NCI-H146 (cell line): ENCODE data around the gene BCAR3.
A peak's percentile ranks its signal among the peaks of the same experiment; 100 is the strongest.
"Not testable (repeated sequence)": the region's sequence is repeated elsewhere in the genome, so short reads cannot be mapped to it uniquely, and the experiment has no call there.

Experiments used
- DNase-seq: peaks from one replicate; lab custom pipeline; 2025; lab: John Stamatoyannopoulos, UW

BCAR3 gene

DNA sequence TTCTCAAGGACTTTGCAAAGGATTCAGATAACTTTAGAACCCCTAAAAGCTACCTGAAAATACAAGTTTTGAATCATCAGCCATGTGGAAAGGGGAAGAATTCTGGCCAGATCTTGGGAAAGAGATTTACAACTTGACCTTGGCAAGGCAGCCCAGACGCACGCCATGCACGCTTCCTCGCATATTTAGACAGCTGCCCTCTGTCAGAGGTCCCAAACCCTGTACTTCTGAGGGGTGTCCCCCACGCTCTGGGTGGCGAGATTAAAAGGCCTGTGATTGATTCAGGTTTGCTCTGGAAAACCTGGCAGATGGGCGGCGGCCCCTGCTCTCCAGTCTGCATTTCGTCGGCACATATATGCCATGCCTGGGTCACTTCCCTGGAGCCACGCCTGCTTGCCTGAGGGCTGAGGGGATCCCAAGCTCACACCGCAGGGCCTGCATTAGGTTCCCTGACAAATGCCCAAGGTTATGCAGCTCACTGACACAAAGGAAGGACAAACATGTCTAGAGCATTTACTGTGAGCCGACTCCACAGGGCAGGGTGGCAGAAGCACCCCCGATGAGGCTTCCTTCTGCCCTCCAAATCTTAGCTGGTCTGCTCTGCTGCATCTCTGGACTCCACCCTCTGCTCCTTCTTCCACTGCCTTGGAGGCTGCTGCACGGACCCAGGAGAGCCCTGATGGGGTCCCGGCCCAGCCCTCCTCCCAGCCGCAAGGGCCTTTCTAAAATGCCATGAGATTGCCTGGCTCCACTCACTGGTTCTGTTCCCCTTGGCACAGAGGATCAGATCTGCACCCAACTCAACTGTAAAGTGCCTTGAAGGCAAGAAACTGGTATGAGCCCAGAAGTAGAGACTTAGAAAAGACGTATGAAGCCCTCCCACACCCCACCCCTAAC, 103.9 kb downstream of the BCAR3 start:
- DNase-seq = no peak

DNA sequence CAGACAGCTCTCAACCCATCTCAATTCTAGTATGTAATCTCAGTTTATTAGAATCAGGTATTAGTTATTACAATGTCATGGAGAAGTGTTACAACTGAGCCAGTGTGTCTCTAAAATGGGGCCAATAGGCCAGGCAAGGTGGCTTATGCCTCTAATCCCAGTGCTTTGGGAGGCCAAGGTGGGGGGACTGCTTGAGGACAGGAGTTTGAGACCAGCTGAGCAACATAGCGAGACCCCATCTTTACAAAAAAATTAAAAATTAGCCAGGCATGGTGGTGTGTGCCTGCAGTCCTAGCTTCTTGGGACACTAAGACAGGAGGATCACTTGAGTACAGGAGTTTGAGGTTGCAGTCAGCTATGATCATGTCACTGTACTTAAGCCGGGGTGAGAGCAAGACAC, 104.9 kb downstream of the BCAR3 start:
- DNase-seq = no peak

DNA sequence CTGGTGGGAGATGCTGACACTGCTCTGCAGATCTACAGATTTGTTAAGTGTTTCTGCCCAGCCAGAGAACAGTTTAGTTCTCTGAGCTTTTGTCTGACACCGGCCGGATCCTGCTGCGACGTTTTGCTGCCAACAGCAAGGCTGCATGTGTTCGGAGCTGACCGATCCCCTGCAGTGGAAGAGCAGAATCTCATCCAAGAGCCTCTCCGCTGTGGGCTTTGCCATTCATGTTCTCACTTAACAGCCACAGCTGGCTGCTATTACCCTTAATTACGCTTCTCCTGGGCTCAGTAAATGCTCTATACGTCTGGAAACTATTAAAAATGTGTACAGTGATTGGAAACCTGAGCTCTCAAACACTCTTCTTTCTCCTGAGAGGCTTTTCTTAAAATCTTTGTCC, 105.3 kb downstream of the BCAR3 start:
- DNase-seq = peak; percentile 90

DNA sequence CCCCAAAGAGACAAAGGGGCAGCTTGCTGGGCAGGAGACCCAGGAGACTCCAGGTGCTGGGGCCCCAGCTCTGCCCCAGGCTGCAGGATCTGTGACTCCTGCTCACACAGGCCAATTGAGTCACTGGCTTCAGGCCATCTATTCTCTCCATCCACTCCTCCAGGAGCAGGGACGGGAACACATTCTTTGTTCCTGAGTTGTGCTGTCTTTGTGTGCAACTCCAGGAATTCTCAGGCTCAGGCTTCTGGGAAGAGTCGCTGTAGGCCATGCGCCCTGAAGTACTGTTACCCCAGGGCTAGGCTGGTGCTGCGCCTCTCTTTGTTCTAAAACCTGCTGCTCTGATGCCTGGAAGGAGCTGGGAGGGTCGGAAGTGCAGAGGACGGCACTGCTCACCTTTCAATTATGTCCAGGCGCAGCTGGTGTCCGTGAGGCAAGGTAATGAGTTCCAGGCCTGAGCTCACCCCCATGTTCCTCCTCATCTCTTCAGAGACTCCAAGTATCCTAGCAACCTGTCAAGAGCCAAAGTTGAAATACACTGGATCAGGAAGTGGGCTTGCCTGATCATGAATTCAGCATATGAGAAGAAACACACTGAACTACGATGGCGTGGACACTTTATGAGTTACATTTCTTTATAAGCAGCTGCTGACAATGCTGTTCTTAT, 105.9 kb downstream of the BCAR3 start:
- peak; percentile 64 for DNase-seq

DNA sequence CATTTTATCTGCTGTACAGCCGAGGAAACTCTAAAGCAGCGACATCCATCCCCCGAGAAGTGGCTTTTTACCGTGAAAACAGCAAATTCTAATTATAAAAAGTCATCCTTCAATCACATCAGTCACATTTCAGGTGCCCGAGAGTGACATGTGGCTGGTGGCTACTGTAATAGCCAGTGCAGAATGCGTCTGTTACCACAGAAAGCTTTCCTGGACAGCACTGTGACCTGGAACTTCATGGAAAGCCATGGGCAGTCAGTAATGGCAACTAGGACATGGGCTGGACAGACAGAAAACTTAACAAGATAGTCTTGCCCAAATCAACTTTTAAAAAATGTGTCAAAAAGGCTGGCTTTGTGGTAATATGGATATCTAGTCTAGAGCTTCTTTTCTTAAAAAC, 106.6 kb downstream of the BCAR3 start:
- no peak for DNase-seq

DNA sequence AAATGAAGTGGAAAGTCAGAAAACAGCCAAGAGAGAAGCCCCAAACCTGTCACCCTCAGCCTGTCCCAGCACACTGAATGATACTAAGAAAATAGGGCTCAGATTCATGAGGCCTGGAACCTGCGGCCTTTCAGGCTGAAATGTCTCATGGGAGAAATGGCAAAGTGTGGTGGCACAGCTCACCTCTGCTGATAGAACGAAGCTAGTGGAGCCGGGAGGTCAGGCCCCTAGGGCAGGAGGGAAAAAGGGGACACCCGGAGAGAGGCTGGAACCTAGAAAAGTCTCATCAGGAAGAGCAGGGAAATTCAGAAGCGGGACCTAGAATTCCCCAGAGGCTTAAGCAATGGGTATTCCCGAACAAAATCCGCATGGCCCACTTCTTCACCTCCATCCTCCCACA, 107.1 kb downstream of the BCAR3 start:
- no peak for DNase-seq

DNA sequence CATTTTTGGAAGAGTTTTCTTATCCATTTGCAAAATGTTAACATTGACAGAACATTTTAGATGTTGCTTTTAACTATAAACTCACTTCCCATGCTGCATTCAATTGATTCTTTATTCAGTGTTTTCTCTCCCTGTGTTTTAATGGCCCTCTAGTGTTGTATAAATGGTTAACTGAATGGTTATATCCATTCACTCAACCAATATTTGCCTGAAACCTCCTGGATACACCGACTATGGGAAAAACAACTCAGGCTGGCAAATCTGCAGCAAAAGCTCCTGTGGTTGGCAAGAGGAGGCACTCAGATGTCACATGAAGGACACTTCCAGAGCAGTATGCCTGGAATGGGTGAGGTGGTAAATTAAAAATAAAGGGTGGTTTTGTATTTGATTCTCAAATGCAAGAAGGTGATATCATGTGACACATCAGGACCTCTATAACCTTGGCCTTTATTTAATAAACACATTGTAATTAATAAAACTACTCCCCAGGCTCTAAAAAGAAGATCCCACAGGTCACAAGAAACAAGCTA, 107.6 kb downstream of the BCAR3 start:
- no peak for DNase-seq

DNA sequence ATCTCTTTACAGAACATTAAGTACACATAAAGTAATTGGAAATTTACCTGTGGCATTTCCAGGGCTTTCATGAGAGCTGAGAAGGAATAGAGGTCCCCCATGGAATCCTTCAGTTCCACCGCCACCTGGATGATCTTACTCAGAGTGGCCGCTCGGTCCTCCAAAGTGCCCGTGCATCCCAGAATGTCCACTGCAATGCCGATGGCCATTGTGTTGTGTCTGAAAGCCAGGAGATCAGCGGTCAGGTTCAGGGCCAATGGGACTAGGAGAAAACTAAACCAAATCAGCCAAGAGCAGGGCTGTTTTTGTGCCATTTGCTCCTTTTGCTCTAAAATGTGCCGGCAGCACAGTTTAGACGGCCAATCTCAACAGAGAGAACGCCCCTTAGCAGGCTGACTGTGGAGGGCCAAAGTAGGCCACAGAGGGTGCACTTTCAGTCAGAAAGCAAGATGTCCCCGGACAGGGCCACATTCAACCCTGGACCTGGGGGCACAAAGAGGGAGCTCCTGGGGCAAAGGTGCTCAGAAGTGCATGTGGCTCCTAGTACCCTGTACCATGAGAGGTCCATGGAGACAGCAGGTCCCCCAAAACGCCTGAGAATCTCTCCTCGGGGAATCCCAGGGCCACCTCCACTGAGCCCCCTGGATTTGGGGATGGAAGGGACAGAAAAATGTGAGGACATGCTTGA, 109.9 kb downstream of the BCAR3 start:
- no peak for DNase-seq

DNA sequence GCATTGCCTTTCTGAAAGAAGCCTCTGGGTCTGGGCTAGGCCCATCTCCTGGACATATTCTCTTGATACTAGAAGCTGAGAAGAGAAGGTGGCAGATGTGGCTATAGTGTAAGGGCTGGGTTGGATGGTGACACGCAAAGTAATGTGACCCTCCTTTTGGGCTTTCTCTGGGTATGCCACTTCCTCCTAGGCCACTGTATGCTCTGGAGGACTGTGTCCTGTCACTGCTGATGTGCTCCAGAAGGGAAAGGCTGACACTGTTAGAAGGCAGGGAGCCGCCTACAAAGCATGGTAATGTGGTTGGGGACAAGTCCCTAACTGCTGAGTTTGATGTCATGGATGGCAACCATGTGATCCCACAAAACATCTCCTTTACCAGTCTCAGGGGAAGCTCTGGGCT, 112.1 kb downstream of the BCAR3 start:
- DNase-seq = no peak

DNA sequence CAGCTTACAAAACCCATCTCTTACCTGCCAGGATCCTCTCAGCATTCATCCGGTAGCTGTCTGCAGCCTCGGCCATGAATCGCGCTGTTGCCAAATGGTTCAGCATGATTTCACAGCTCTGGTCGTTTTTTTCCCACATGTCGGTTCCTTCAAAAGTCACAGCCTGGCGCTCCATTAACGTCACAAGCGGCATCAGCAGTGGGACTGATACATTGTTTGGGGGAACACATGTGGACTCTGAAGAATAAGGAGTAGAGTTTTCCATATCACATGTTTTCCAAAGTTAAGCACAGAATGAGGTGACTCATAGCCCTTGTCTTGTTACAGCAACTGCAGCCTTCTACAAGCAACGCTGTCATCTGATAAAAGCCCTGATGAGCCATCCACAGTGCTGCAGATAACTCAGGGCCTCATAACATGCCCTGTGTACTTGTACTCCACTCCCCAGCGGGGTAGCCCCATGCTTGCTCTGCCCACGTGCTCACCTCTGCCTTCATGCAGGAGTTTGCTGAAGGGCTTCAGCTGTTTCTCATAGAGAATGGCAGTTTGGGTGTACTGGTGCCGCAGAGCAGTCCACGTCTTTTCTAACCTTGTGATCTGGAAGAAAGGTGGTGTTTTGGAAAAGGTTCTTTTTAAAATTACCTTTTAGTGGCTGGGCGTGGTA, 114.2 kb downstream of the BCAR3 start:
- no peak for DNase-seq

DNA sequence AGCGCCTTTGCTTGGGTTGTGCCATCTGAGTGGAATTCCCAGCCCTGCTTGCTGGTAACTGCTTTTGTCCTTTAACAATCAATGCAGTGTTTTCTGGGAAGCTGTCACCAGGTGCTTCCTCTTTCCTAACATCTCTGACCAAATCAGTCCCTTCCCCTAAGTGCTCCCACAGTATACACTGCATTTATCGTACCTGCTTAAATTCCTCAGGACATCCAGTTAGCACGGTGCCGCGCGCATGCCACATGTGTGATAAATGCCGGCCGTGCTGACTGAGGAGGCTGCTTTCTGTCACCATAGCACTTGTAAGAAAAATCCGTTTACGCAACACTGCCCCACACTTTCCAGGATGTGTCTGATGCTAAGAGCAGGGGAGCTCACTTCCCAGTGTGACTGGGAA, 115.4 kb downstream of the BCAR3 start:
- DNase-seq = no peak

DNA sequence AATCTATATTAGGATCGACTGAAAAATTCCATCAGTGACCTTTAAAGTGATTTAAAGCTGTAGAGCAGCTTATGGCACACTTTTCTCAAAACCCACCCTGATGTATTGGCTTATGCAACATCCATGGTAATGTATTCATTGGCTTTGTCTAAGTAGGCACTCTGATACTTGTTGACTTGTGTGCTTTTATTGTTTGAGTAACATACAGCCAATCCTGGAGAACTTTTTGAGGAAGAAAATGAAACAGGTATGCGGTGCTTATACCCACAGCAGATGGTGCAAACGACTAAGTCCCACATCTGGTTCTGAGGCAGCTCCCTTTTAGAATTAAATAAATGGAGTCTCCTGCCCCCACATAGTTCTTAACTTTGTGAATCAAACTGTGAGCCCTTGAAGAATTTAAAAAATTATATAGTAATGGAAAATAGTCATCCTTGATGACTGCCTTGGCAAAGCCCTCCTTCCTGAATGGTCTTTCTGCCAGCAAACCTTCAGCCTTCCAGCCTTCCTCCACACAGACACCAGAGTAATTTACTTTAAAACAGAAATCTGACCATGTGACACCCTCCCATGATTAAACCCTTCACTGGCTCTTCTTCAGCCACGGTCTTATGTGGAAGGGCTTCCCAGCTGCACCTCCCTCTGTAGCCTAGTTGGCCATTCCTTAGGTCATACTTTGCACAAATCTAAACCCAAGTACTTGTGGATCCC, 116.0 kb downstream of the BCAR3 start:
- no peak for DNase-seq

DNA sequence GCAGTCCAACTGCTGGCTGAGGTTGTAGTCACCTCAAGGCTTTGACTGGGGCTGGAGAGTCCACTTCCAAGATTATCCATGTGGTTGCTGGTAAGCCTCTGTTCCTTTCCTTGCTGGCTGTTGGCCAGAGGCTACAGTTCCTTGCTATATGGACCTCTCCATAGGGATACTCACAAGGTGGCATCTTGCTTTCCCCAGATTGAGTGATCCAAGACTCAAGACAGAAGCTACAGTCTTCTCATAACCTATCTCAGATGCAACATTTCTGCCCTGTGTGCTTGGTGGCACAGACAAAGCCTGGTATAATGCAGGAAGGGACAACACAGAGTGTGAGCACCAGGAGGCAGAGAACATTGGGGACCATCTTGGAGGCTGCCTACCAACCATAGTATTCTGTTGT, 121.9 kb downstream of the BCAR3 start:
- no peak for DNase-seq

DNA sequence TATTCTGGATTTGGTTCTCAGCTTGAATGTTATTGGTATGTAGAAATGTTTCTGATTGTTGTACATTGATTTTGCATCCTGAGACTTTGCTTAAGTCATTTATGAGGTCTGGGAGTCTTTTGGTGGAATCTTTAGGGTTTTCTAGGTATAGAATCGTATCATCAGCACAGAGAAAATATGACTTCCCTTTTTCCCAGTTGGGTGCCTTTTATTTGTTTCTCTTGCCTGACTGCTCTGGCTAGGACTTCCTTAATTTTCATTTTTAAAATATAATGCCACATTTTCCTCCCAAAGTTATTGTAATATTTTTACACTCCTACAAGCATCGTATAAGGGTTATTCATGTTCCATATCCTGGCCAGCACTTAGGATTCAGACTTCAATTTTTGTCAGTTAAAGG, 122.6 kb downstream of the BCAR3 start:
- no peak for DNase-seq

DNA sequence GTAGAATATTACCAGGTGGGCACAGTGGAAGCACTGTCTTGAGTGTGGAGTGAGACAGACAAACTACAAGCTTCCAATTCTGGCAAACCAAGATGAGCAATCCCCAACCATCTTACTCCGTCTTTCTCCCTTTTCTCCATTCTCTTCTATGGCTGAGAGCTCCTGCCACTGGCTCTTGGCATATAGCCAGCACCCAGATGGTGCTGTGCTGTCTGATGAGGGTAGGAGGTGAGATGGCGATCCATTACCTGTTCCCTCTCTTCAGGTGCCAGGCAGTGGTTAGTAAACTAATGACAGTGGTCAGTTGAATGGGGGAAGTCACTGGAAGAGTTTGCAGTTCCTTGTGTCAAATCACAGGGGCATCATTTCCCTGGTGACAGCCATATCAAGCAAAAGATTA, 125.3 kb downstream of the BCAR3 start:
- peak; percentile 13 for DNase-seq

DNA sequence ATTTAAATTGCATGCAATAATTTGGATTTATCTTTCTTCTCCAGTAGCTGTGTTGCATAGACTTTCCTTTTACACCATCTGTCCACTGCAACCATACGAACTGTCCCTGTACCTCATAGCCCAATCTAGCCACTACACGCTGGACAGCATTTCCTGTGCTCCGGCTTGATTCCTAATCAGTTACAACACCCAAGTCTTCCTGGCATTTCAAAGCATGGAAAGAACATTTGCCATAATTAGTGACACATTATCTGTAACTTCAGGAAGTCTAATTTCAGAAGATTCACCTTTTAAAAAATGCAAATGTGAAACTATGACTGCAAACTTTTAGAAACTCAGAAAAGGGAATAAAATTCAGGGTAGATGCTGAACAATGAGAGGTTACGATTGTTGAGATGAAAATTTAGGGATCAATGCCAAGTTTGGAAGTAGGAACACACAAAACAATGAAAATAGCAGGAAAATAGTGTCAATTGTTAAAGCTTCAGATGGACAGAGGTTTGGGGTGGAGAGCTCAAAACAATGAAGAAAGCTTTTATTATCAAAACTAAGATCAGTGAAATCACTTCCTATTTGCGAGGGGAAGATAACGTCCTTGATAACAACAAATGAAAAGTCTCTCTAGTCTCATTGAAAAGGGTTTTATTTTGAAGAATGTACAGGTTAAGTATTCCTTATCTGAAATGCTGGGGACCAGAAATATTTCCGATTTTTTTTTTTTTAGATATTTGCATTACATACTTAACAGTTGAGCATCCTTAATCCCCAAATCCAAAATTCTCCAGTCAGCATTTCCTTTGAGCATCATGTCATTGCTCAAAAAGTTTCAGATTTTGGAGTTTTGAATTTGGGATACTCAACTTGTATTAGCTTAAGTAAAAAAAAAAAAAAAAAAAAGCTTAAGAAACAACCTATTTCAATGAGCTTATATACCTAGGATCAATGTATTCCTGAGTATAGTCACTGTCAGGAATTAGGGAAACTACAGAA, 126.5 kb downstream of the BCAR3 start:
- no peak for DNase-seq

DNA sequence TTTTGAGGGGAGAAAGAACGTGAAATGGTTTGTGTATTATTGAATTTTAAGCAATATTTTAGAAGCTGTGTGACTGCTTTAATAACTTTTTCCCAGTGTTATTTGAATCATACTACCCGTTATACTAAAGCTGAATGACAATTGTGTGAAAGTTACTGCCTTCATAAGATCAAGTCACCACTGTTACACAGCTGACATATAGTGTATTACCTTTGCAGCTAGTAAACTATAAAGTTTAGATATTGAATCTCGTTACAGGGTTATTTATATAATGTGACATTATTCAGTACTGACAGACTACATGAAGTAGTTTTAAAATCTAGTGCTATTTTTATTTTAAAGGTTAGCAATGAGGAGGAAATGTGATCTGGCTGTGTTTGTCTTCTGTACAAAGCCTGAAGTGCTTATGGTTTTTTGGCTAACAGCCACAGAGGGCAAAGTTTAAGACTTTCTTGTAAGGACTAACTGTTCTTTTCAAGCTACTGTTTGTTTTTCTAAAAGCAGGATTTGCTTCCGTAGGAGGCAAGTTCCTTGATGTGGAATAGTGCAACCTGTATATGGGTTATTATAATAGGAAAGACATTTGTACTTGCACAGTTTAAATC, 127.6 kb downstream of the BCAR3 start:
- DNase-seq = not testable (repeated sequence)

DNA sequence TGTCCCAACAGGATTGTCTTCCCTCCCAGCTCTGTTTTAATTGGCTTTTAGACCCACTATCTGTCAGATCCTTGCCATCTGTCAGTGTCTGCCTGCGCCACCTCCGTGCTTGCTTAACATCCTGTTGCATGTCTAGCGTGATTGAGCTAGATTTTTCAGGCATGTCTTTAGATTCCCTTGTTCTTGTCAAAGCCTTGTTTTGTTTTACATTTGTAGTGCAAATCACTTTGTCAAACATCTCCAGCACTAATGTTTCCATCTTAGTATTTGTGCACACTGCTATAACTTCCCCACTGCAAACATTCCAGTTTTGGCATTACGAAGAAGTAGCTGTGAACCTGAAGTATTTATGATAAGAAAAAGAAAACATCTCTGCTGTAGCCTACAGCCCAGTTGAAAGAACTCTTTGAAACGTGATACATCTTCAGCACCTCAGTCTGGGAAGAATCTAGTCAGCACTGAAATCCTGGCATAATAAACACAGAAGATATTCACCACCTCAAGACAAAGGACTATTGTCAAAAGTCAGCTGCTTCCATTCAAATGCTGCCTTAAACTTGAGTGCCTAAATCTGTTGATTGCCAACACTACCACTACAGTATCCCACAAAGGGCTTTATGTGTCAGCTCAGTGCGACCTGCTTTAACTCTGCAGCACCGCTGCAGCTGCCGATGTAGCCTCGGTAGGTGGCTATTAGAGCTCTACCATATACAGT, 128.7 kb downstream of the BCAR3 start:
- no peak for DNase-seq

DNA sequence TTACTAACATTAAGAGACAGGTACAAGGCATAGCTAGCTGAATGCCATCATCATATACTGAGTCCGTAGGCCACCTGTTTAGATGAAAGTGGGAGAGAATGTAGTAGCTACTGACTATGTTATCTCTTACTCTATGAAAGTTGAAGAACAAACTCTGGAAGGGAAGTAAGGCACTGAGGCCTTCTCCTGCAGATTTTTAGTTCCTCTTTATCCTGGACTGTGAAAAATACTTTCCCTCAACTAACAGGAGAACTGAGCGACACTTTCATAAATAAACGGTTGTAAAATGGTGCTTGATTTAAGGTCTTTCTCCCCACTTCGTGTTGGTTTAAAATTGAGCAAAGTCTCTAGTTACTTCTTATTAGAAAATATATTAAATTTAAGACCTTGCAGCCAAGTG, 131.8 kb downstream of the BCAR3 start:
- DNase-seq = no peak
